ENCODE data around the gene NDUFA8.

Gene NDUFA8

DNA sequence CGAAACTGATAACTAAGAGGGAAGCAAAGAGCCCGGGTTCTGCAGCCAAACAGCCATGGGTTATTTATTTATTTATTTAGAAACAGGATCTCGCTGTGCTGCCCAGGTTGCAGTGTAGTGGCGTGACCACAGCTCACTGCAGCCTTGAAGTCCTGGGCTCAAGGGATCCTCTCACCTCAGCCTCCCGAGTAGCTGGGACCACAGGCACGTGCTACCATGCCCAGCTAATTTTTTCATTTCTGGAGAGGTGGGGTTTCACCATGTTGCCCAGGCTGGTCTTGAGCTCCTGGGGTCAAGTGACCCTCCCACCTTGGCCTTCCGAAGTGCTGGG is 24.1 kb downstream of the NDUFA8 start:
- DNase-seq (ENCODE audit: low spot score) = no peak

DNA sequence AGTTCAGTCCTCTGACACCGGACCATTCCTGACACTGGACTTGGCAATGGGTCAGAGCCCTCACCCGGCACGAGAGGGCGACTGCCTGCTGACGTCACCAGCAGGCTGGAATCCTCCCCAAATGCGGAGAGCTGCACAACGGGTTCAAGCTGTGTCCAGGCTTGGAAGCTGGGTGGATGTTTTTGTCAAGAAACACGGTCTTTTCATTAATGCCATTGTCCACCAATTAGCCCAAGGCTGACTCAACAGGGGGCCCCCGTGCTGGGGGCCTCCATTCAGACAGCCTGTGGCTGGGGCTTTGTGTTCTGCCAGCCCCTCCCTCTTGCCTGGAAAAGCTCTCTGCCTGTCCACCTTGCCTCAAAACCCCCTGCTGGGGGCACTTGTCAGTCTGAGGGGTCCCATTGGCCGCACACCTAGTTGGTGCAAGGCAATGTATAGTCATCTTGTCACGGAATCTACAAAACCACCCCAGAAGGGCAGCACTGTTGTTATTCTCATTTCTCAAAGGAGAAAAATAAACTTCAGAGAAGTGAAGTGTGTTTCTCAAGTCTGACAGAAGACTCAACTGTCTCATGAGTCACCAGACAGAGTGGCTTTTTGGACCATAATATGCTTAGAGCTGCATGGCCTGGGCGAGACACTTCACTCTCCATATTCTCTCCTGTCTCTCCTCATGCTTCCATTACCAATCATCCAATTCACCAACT is 24.6 kb downstream of the NDUFA8 start:
- no peak for DNase-seq (ENCODE audit: low spot score)

GRCh38 chr9:122133984-122134535 is 25.5 kb downstream of the NDUFA8 start:
- DNase-seq (ENCODE audit: low spot score) = no peak

- no peak for DNase-seq (ENCODE audit: low spot score)
Measured at GRCh38 chr9:122133263-122133983, 26.2 kb downstream of the NDUFA8 start.

DNA sequence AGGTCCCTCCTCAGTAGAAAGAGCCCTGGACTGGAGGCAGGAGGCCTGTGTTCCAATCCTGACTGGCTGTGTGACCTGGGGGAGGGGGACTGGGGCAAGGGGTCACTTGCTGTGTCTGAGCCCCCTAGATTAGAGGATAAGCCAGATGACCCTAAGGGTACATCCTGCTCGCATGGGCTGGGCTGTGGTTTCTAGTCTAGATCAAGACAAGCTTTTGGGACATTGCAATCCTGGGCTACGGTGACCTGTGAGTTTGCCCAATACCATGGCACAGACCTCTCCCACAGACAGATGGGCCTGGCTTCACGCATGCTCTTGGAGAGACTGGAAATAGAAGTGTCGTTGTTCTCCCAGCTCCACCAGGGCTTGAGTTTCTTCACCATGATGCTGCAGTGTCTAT is 27.0 kb downstream of the NDUFA8 start:
- DNase-seq (ENCODE audit: low spot score) = no peak

DNA sequence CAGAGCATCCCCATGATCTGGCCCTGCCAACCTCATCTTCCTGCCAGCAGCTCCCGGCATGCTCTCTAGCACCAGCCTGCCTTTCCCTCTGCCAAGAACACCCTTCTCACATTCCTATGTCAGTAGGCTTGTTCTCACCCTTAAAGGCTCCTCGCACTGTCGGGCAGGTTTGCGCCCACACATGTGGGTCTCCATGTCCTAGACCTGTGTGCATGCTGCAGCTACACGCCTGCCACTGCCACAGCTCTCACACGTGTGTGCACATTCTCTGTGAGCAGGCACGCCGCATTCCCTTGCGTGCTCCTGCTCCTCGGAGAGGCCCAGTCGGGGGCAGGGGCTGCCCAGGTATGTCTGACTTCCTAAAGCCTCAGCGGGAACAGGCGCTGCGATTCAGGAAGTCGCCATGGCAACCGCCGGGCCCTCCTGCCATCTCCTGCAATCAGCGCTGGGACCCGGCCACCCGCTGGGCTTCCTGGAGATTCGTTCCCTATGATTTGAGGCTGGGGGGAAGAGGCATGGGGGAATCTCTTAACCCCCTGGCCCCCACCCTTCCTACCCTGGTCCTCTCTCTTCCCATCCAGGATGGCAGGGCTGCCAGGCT is 28.1 kb downstream of the NDUFA8 start:
- DNase-seq (ENCODE audit: low spot score) = no peak

DNA sequence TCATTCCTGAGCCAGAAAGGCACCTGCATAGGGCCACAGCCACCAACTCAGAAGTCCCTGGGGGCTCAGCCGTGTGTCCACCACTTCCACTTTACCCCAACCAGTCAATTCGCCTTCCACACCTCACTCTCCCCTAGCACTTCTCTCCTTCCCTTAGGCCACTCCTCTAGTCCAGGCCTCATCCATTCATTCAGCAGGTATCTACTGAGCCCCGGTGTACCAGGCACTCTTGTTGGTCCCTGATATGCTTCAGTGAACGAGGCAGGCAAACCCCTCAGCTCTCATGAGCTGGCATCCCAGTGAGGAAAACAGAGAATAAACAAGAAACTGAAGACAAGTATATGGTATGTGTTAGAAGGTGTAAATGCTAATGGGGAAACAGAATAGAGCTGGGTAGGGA is 28.7 kb downstream of the NDUFA8 start:
- no peak for DNase-seq (ENCODE audit: low spot score)

GRCh38 chr9:122129969-122130368 is 29.6 kb downstream of the NDUFA8 start:
- DNase-seq (ENCODE audit: low spot score) = no peak

DNA sequence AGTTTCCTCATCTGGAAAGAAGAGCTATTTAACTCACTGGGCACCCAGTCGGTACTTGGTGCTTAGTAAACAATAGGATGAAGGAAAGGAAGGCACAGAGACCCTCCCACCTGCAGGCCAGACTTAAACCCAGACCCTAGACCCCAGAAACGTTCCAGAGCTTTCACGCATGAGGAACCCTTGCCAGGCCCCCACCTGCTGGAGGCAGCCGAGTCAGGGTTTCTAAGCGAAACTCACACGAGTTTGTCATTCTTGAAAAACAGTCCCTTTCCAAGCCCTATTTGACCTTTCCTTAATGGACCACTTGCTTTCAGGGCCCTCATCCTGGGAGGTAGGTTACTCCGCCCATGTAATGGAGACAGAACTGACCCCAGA is 30.6 kb downstream of the NDUFA8 start:
- no peak for DNase-seq (ENCODE audit: low spot score)

- DNase-seq (ENCODE audit: low spot score) = no peak
Measured at GRCh38 chr9:122128007-122128968, 31.3 kb downstream of the NDUFA8 start.

GRCh38 chr9:122127396-122127798 is 32.2 kb downstream of the NDUFA8 start:
- DNase-seq (ENCODE audit: low spot score) = no peak

DNA sequence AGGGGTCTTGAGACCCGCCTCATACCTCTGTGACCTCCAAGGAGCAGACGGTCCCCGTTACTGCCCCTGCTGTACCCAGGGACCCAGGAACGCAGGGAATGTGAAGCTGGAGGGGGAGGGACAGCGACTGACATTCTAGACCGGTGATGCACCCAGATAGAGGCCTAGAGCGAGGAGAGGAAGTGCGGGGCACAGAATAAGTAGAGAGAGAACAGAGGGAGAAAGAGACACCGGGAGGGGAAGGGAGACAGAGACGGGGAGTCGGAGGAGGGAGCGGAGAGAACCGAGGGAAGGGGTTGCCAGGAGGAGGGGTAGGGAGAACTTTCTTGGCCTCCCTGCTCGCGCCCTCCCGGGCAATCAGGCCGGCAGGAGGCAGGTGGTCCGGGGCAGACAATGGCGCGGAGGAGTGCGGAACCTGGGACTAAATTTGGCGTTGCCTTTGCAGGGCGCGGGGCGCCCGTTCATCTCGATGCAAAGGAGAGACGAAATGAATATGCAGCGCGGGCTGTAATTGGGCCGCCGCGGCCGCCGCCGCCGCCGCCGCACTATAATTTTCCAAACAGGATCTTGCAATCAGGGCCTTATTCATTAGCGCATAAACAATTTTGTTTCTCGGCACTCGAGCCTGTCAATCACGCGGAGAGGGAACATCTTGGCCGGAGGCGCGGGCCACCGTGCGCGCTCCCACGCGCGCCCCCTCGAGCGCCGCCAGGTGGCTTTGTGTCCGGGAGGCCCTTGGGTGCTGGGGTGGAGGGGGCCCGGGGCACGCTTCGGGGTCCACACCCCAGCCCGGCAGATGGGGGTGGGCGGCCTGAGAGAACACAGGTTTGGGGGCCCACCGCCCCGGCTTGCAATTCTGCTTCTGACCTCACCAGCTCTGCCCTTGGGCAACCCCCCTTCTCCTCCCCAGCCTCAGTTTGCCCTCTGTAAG is 33.0 kb downstream of the NDUFA8 start:
- no peak for DNase-seq (ENCODE audit: low spot score)

DNA sequence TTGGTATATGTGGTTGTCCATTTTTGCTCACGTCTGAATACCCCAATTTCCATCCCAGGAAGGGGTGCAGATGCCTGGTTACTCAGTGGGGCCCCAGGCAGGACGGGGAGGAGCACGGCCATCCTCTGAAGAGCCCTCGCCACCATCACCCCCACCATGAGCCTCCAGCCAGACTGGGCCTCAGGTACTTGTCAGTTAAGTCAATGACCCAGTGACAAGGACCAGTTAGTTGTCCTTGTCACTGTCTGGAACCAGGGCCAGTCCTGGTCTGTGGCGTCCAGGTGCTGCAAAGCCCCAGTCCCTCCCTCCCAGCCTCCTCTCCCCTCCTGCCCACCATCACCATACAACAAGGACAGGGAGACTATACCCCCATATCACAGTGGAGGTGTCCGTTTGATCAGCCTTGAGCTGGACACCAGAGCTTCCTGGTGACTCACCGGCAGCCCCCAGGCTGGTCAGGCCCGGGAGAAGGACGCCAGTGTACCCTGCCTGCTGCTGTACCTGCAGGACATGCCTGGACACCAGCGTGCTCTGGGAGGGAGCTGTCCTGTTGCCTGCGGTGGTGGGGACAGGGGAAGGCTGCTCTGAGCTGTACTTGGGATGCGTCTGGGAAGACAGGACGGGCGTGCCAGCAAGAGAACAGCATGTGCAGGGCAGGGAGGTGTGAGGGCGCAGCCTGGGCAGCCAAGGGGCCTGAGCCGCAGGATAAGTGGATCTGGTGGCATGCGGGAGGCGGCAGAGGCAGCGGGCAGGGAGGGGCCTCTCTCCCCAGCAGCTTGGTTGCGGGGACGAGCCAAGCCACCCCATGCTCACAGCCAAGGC is 33.9 kb downstream of the NDUFA8 start:
- DNase-seq (ENCODE audit: low spot score) = no peak

DNA sequence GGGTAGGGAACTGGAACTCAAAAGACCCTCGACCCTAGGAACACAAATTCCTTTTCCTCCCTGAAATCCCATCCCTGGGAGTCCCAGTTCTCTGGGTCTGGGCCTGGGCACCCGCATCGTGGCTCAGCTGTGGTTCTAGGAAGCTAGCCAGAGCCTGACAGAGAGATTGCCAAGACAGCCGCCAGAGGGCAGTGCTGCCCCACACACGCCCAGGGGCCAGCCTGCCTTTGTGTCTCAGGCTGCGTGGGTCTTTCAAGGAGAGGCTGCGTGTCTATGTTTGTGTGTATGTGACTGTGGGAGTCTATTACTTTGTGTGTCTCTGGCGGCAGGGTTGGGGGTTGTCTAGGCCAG is 34.4 kb downstream of the NDUFA8 start:
- DNase-seq (ENCODE audit: low spot score) = peak; percentile 89

DNA sequence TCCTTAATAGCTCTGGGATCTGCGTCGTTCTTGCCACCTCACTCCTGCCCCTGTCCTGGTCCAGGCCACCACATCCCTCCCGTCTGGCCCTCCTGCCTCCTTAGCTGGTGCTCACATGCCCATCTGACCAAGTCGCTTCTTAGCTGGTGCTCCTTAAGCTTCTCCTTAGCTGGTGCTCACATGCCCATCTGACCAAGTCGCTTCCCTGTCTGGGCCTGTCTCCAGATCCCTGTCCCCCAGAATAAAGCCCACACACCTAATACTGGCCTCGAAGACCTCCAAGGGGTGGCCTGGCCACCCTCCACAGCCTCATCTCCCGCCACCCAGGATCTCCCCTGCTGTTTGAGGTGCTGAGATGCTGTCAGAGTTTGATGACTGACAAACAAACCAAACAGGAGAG is 35.1 kb downstream of the NDUFA8 start:
- no peak for DNase-seq (ENCODE audit: low spot score)

DNA sequence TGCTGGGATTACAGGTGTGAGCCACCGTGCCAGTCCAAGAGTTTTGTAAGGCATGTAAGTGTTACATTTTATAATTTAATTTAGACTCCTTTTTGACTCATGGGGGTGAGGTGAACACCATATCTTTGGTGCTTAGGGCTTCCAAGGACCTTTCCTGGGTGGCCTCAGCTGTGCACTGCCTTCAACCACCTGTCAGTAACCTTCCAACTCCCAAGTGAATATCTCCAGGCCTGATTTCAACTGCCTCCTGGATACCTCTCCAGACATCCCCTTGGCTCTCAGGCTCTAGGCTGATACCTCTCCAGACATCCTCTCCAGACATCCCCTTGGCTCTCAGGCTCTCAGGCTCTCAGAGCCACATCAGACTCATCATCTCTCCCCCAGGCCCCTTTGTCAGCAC is 35.5 kb downstream of the NDUFA8 start:
- DNase-seq (ENCODE audit: low spot score) = no peak

- DNase-seq (ENCODE audit: low spot score) = peak; percentile 90
Measured at GRCh38 chr9:122122903-122123632, 36.5 kb downstream of the NDUFA8 start.

- no peak for DNase-seq (ENCODE audit: low spot score)
Measured at GRCh38 chr9:122122468-122122867, 37.1 kb downstream of the NDUFA8 start.

DNA sequence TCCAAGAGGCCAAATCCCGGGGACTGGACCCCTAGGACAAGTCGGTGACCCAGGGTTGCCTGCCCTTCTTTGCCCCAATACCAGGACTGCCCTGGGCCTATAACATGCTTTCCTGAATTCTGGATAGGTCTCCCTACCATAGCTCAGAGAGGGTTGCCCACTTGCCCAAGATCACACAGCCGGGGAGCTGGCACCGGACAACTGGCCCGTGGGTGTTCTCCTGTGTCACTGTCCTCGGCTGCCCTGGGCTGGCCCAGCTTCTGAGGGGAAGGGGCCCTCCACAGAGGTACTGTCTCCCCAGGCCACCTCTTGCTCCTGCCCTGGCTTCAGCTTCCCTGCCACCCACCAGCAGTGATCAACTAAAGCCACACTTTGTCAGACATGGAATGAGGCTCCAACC is 37.6 kb downstream of the NDUFA8 start:
- DNase-seq (ENCODE audit: low spot score) = no peak

GRCh38 chr9:122121391-122121790 is 38.2 kb downstream of the NDUFA8 start:
- DNase-seq (ENCODE audit: low spot score) = no peak

Data from COLO829 (cell line).